Measurements from ENCODE around the gene EXOSC9.
"Not testable (repeated sequence)": the region's sequence is repeated elsewhere in the genome, so short reads cannot be mapped to it uniquely, and the experiment has no call there.

Gene EXOSC9

GRCh38 chr4:121800961-121801714, at the start of gene EXOSC9:
TSS of gene EXOSC9 (plus strand) at chr4:121801323. CDS start at chr4:121801425, 102 bp downstream.
- DNase-seq: peak; percentile 95

GRCh38 chr4:121752142-121752541, 49.0 kb upstream of the EXOSC9 start:
- DNase-seq: not testable (repeated sequence)

GRCh38 chr4:121758925-121759568, 42.1 kb upstream of the EXOSC9 start:
- no peak for DNase-seq

GRCh38 chr4:121760205-121760604, 40.9 kb upstream of the EXOSC9 start:
- DNase-seq: no peak

- no peak for DNase-seq
Measured at GRCh38 chr4:121764303-121764701, 36.8 kb upstream of the EXOSC9 start.

GRCh38 chr4:121764702-121765367, 36.3 kb upstream of the EXOSC9 start, which contains the start of gene SMIM43:
TSS of gene SMIM43 (minus strand) at chr4:121765164. CDS start at chr4:121765105, 59 bp downstream.
- no peak for DNase-seq

- DNase-seq: no peak
Measured at GRCh38 chr4:121765368-121765705, 35.8 kb upstream of the EXOSC9 start.

GRCh38 chr4:121765971-121766538, 35.1 kb upstream of the EXOSC9 start:
- no peak for DNase-seq

- no peak for DNase-seq
Measured at GRCh38 chr4:121767166-121767565, 34.0 kb upstream of the EXOSC9 start.

- no peak for DNase-seq
Measured at GRCh38 chr4:121769341-121769740, 31.8 kb upstream of the EXOSC9 start.

GRCh38 chr4:121771869-121772268, 29.3 kb upstream of the EXOSC9 start:
- no peak for DNase-seq

GRCh38 chr4:121773883-121774282, 27.2 kb upstream of the EXOSC9 start:
- DNase-seq: no peak

- no peak for DNase-seq
Measured at GRCh38 chr4:121776610-121777401, 24.3 kb upstream of the EXOSC9 start.

GRCh38 chr4:121777625-121778024, 23.5 kb upstream of the EXOSC9 start:
- no peak for DNase-seq

- DNase-seq: no peak
Measured at GRCh38 chr4:121778991-121779628, 22.0 kb upstream of the EXOSC9 start.

- DNase-seq: no peak
Measured at GRCh38 chr4:121783210-121783609, 17.9 kb upstream of the EXOSC9 start.

GRCh38 chr4:121784401-121784800, 16.7 kb upstream of the EXOSC9 start:
- DNase-seq: no peak

GRCh38 chr4:121784975-121785374, 16.1 kb upstream of the EXOSC9 start:
- DNase-seq: no peak

GRCh38 chr4:121785479-121785878, 15.6 kb upstream of the EXOSC9 start:
- no peak for DNase-seq

GRCh38 chr4:121786221-121786620, 14.9 kb upstream of the EXOSC9 start:
- no peak for DNase-seq

- DNase-seq: no peak
Measured at GRCh38 chr4:121788896-121789295, 12.2 kb upstream of the EXOSC9 start.

- DNase-seq: no peak
Measured at GRCh38 chr4:121789455-121789854, 11.7 kb upstream of the EXOSC9 start.
